GM18502 (cell line): Measurements from ENCODE around the gene SEMA5A.
A peak's percentile ranks its signal among the peaks of the same experiment; 100 is the strongest.
"Not testable (repeated sequence)": the region's sequence is repeated elsewhere in the genome, so short reads cannot be mapped to it uniquely, and the experiment has no call there.

Experiments used
- ATAC-seq: cut with Tn5 transposase; IDR thresholded peaks from one replicate; pipeline ENCODE4 v1.9.1; 2021; ENCODE audit warnings: mild to moderate bottlenecking; ENCODE audit not compliant: unreplicated experiment, poor library complexity

SEMA5A gene

GRCh38 chr5:9415091-9415490, 130.8 kb downstream of the SEMA5A start:
- no peak for ATAC-seq

- ATAC-seq: no peak
Observed at GRCh38 chr5:9411142-9411541, 134.7 kb downstream of the SEMA5A start.

DNA sequence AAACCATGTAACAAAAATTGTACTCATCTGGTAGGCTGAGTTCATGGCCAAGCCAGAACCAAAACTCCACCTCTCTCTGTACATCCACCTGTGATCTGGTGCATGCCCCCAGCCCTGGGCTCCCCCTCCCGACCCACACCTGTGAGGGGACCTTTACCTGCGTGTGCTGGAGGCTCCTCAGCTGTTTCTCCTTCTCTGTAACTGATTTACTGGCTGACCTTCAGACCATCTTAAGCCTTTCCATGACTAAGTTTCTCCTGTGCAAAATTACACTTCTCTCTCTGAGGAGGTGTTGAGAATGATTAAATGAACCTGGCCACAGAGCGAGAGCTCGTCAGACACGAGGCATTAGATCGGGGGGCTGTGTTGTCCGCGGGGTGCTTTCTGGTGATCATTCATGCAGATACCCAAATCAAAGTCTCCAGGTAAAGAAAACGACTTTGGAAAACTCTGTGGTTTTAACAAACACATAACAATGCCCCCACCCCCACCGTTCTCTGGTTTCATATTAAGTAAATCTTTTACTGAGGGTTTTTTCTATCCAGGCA, 136.4 kb downstream of the SEMA5A start:
- ATAC-seq: peak; percentile 44

- ATAC-seq: peak; percentile 13
Observed at GRCh38 chr5:9408964-9409363, 136.9 kb downstream of the SEMA5A start.

DNA sequence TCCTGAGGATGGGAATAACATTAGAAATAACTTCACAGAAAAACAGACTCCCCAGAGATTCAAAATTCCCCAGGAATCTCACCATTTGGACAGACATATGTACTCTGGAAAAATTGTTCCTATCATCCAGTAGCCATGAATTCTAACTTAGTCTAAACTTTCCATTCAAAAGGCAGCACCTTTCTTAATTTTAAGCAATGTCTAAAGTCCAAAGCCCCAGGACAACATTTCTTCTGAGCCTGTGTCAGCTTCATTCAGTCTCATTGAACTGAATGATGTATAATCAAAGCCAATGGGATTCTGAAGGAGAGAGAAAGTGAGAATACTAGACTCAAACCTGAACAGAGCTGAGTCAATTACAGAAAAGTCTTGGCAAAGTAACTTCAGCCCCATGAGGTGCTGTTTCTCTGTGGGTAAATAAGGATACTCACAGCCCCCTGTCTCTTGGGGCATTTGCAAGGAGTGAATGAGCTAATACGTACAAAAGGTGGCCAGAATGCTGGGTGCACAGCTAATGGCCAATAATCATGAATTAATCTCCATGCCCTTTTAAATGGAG, 140.6 kb downstream of the SEMA5A start:
- ATAC-seq: peak; percentile 80

DNA sequence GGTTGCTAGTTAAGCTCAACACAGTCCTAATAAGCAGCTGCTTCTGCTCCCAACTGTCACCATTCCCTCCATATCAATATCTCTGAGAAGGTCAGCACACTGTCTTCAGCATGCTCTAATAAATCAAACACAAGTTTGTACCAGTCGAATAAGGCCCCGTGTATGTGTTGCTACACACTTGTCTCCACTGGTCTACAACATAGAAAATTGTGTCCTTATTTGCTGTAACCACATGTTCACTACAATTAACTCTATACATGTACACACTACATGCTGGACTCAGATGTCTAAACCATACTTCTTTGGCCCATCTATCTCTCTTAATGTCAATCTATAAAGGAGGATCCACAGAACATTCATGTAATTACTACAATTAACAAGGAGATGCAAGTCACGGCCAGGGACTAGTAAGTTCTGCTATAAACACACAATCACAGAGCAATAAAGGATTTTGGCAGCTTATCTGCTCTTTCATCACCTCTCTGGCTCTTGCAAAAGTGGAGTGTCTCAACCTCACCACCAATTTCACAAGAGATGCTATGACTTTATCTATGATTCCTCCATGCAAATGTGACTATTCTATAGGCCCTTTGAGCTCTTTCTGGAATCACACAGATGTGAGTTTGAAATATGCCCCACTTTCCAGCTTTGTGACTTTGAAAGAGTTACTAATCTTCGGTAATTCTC, 143.9 kb downstream of the SEMA5A start:
- ATAC-seq: no peak

GRCh38 chr5:9399783-9400182, 146.1 kb downstream of the SEMA5A start:
- ATAC-seq: not testable (repeated sequence)

- ATAC-seq: no peak
Observed at GRCh38 chr5:9399094-9399493, 146.8 kb downstream of the SEMA5A start.

DNA sequence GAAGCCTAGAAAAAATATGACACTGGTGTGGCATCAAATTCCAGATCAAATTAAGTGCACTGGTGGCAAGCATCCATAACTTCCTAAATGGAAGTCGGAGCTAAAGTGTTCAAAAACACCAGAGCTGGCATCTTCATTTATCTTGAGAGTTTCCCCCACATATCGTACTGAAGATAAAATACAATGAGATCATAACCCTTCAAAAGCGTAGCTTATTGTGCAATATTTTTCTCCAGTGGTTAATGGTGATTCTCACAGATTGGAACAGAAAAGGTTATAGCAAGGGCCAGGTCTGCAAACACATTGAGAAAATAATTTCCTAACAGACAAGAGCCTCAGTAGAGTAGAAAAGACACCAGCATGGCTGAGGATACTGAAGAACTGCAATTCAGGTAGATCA, 147.6 kb downstream of the SEMA5A start:
- ATAC-seq: no peak

GRCh38 chr5:9396285-9396770, 149.5 kb downstream of the SEMA5A start:
- ATAC-seq: no peak

DNA sequence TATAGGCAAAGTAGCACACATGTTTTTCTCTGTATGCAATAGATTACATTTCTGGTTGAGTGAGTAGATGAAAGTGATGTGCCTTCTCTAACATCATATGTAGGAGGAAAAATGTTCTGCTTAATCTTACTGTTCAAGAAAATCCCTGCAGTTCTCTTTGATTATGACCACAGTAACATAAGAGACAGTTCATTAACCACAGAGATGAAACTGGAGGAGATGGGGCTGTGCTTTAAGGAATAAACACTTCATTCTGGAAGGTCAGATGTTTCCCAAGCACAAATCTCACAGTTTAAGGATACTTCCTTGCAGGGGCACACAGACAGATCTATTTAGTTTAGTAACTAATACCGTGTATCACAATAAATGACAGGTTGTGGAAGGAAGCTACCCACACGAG, 150.2 kb downstream of the SEMA5A start:
- ATAC-seq: no peak

DNA sequence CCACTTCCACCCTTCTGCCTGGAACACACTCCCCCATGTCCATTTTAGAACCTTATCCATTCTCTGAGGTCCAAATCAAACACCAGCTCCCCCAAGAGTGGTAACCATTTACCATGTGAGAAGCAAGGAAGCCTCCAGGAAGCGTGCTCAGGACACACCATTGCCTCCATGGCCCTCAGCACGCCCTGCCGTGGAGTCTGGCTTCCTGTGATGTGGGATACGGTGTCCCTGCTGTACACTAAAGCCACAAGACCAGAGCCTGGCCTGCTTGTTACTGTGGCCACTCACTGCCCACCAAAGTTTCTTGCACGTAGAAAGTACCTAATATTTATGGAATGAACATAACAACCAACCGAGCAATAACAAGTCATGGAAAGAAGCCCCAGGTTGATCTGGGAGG, 151.7 kb downstream of the SEMA5A start:
- no peak for ATAC-seq

DNA sequence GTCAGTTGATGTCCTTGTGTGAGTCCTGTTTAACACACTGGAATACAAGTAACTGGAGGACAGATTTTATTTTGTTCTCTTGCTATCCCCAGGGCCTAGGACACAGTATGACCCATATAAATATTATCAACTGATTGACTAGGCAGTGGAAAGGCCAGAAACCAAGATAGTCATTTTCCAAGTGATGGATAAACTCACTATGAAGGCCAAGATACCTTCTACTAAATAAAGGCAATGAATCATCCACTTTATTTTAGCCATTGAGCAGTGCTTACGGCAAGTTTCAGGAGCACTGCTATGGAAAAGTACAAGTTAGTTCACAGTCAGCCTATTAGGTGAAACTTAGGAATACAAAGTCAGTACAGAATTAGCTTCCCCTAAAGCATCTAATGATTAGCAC, 153.2 kb downstream of the SEMA5A start:
- ATAC-seq: no peak

- ATAC-seq: no peak
Observed at GRCh38 chr5:9391080-9391479, 154.8 kb downstream of the SEMA5A start.

- no peak for ATAC-seq
Observed at GRCh38 chr5:9390113-9390512, 155.8 kb downstream of the SEMA5A start.

DNA sequence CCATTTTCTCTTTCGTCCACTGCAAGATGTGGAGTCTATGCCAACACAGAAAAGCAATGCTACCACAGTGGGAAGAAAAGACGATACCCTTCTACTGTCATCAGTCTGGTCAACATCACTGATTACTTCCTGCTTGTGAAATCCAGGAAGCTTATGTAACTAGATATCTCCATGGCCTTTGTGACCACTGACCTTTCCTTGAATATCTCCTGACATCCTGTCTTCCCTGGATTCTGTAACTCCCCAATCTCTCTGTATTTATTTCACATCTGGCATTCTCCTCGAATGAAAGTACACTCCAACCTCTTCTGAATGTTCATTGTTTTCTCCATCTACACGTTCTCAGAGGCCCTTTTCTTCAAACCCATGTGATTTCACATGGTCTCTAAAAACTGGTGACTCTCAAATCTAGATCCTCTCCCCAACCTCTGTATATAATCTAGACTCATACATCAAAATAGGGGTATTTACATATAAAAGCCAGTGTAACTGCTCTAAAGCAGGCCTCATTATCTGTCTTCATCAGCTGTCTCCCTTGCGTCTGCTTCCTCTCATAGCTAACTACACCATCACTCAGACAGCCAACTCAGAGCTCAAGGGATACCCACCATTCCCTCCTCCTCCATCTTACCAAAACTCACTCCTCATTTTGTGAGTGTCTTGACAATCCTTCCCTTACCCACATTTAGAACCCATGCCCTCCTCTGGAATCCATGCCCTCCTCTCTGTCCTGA, 156.8 kb downstream of the SEMA5A start:
- ATAC-seq: no peak

- ATAC-seq: no peak
Observed at GRCh38 chr5:9387879-9388278, 158.0 kb downstream of the SEMA5A start.

DNA sequence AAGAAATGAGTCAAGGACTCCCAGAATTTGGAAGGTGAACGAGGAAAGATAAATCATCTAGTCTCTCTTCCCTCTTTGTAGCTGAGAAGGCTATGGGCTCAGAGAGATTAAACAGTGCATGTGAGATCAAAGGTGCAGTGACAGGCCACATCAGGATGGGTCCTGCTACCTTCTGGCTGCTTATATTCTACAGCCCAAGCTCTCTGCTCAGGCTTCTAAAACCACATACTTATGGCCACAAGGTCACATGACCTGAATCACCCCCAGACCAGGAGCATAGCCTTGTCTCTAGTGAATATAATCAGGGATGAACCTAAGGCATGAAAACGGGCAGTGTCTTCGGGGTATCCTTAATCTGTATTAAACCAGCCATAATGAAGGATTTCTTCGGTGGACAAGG, 158.9 kb downstream of the SEMA5A start:
- no peak for ATAC-seq

DNA sequence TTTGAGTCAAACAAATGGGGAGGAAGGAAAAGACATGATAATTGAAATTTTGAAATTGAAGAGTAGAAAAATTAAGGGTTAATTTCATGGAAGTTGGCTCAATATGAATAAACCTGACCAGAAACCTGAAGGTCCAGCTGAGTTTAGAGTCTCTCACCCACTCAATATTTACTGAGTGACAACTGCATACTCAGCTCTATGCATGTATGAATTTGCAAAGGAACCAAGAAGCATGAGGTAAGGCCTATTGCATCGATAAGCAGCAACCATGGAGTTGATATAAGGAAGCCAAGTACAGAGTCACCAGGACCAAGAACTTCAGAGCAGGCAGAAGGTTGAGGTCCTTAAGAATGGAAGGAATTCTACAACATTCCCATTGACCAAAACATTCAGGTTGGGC, 163.4 kb downstream of the SEMA5A start:
- no peak for ATAC-seq

- ATAC-seq: peak; percentile 91
Observed at GRCh38 chr5:9381464-9381863, 164.4 kb downstream of the SEMA5A start.

DNA sequence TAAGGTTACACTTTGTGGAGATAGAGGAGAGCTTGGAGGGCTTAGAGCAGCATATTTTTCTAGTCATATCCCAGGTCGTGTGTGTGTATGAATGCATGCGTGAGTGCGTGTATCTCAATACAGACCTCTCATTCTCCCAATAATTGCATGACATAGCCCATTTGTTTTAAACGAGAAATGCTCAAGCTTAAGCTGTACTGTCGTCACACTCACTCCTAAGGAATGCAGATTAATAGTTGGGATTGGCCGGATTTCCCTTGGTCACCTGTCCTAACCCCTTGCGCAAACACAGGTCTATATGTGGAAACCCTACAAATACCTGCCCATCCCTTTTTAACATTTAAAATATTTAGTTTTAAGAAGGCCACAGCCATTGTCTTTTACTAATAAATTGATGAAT, 165.8 kb downstream of the SEMA5A start:
- no peak for ATAC-seq
